Measurements from ENCODE around the gene CRYL1.

CRYL1 gene

DNA sequence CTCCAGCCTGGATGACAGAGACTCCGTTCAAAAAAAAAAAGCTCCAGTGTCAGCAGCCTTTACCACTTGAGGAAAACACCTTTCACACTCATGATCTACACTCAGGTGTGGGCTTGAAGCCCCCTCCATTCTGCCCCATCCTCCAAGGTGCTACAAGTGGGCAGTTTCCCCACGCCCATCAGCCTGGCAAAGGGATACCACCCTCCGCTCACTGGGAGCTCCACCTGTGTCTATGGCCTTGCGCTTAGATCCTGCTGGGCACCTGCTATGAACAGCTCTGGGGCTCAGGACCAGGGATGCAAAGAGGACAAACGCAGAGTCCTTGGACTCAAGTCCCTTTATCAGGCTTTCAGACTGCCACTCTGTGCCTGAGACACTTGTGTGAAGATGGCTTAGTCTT, 127.8 kb downstream of the CRYL1 start:
- no peak for DNase-seq (ENCODE audit: low read depth)
- TF ChIP-seq, protein P1, sequence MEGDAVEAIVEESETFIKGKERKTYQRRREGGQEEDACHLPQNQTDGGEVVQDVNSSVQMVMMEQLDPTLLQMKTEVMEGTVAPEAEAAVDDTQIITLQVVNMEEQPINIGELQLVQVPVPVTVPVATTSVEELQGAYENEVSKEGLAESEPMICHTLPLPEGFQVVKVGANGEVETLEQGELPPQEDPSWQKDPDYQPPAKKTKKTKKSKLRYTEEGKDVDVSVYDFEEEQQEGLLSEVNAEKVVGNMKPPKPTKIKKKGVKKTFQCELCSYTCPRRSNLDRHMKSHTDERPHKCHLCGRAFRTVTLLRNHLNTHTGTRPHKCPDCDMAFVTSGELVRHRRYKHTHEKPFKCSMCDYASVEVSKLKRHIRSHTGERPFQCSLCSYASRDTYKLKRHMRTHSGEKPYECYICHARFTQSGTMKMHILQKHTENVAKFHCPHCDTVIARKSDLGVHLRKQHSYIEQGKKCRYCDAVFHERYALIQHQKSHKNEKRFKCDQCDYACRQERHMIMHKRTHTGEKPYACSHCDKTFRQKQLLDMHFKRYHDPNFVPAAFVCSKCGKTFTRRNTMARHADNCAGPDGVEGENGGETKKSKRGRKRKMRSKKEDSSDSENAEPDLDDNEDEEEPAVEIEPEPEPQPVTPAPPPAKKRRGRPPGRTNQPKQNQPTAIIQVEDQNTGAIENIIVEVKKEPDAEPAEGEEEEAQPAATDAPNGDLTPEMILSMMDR (IDR thresholded peaks at IDR 0.05; ENCODE audit: insufficient read depth, low read depth, low read length, missing control alignments) = no peak
- H3K4me3 ChIP-seq (ENCODE audit: low read depth, low read length) = no peak overlapping the region

DNA sequence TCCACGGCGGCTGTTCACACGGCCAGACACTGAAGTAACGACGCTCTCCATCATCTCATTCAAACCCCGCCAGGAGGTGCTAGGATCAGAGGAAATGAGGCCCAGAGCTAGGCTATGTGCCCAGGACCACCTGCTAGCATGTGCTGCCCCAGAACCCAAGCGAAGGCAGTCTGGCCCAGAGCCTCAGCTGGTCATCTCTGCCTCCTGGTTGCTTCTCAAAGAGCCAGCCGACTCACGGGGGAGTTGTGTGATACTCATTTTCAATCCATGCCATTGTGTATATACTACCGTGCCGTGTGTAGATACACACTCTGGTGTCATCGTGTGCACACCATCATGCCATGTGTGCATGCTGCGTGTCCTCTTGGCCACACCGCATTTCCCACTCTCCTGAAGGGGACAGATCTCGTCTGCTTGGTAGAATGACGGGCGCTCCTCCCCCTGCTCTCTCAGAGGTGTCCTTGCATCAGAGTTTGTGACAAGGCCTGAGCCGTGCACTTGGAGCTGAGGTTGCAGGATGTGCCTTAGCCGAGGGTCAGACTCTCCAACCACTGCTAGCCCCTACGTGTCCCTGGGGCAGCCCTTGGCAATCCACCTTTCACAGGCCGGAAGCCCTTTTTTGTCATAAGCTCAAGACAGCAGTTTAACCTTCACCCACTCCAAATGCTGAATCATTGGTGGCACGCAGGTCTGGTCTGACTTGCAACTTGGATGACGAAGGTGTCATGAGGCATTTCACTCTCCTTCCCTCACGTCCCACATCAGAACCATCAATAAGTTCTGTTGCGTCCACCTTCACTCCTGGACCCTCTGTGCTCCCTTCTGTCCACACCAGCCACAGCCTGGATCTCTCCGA, 130.4 kb downstream of the CRYL1 start:
- no peak for DNase-seq (ENCODE audit: low read depth)
- H3K4me3 ChIP-seq (ENCODE audit: low read depth, low read length) = no peak overlapping the region
- TF ChIP-seq, protein P1 (IDR thresholded peaks at IDR 0.05; ENCODE audit: insufficient read depth, low read depth, low read length, missing control alignments) = no peak

DNA sequence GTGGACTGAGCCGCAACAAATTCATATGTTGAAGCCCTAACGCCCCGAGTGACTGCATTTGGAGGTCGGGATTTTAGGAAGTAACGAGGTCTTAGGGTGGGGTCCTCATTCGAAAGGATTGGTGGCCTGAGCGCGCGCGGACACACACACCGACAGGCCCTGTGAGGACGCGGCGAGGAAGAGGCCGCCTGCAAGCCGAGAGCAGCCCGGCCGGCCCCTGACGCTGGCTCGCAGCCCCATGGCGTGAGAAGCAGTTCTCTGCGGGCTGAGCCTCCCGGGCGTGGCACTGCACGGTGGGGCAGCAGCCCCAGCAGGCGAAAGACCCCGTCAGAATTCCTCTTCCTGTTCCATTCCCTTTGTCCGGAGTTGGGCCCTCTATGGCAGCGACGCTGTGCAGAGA, 131.2 kb downstream of the CRYL1 start:
- no peak overlapping the region for H3K4me3 ChIP-seq (ENCODE audit: low read depth, low read length)

DNA sequence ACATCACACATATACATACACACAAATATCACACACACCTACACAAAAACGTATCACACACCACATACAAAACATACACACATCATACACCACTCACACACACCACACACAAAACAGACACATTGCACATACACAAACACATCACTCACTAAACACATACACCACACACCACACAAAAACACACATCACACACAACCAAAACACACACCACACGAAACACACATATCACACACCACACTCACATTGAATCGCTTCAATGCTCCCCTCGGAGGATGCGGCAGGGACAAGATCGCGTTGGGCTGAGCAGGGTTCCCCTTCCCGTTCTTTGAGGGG, 131.5 kb downstream of the CRYL1 start:
- TF ChIP-seq, protein P1 (IDR thresholded peaks at IDR 0.05; ENCODE audit: insufficient read depth, low read depth, low read length, missing control alignments) = no peak
- no peak for DNase-seq (ENCODE audit: low read depth)
- no peak overlapping the region for H3K4me3 ChIP-seq (ENCODE audit: low read depth, low read length)

More for the DNA sequence above, 131.2 kb downstream of the CRYL1 start:
- TF ChIP-seq, protein P1 (IDR thresholded peaks at IDR 0.05; ENCODE audit: insufficient read depth, low read depth, low read length, missing control alignments) = no peak
- DNase-seq (ENCODE audit: low read depth) = no peak

DNA sequence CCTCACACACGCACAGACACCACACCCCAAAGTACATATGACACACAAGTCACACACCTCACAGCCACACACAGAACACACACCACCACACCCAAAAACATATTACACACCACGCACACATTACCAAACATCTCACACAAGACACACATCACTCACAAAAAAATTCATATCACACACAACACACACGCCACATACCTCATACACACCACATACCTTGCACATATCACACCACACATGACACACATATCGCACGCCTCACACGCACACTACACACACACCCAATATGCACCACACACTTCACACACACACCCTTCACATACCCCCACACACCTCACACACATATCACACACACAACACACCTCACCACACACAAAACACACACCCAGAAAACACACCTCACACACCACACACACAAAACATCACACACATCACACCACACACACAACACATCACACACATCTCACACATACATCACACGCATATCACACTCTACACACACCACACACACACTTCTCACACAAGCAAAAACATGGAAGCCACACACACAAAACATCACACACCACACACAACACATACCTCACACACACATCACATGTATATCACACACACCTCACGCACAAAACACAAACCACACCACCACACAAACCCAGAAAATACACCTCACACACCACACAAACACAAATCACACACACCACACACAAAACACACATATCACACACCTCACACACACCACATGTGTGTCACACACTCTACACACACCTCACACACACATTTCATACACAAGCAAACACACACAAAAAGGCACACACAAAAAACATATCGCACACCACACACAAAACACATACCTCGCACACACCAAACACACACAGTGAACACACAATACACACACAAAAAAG, 132.1 kb downstream of the CRYL1 start:
- TF ChIP-seq, protein P1 (IDR thresholded peaks at IDR 0.05; ENCODE audit: insufficient read depth, low read depth, low read length, missing control alignments) = no peak
- DNase-seq (ENCODE audit: low read depth) = no peak
- no peak overlapping the region for H3K4me3 ChIP-seq (ENCODE audit: low read depth, low read length)

DNA sequence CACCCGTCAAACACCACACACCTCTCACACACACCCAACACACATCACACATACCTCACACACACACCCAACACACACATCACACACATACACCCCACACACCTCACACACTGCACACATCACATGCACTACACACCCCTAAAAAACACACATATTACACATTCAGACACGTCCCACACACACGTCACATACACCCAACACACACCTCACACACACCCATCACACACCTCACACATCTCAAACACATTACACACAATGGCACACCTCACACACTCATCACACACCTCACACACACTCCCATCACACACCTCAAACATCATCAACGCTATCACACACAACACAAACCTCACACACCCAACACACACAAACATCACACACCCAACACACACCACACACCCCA, 133.1 kb downstream of the CRYL1 start:
- H3K4me3 ChIP-seq (ENCODE audit: low read depth, low read length) = no peak overlapping the region
- TF ChIP-seq, protein P1 (IDR thresholded peaks at IDR 0.05; ENCODE audit: insufficient read depth, low read depth, low read length, missing control alignments) = no peak
- DNase-seq (ENCODE audit: low read depth) = no peak
